HCT116 (cell line): ENCODE data around the gene FAM234B. TPM values are rescaled to one million over a fixed set of nuclear protein-coding genes. Genes with fewer than 3 reads are reported as not detected.

ENCODE experiments used
- ATAC-seq: fragments of 200-7000 bp; cut with Tn5 transposase; 2 replicates; pipeline ENCODE4 v1.9.1; 2020; ENCODE audit warnings: mild to moderate bottlenecking, moderate library complexity
- BruUV-seq: library from RNA; stranded (reverse); fragments of 400-500 nt; replicated peaks from 2 replicates; lab custom pipeline; 2021; lab: Mats Ljungman, UMichigan
- CTCF ChIA-PET: fragments of 300-600 bp; sonication (Branson Sonifier 250); formaldehyde crosslinking; loops from one replicate; lab custom pipeline; 2021; ENCODE audit warnings: antibody characterized with exemption; lab: Charles Lee
- POLR2A ChIA-PET: fragments of 300-600, 350-600 bp; sonication (Branson Sonifier 250); formaldehyde crosslinking; loops from one replicate; lab custom pipeline; 2021; ENCODE audit warnings: antibody characterized with exemption; lab: Charles Lee
- RAD21 ChIA-PET, 2 experiments: fragments of 300-600 bp; sonication (Branson Sonifier 250); formaldehyde crosslinking; loops; one replicate each; lab custom pipeline; 2023; ENCODE audit warnings: low total read pairs in 2 of 2; ENCODE audit not compliant: uncharacterized antibody in 2 of 2, unreplicated experiment in 2 of 2, low non-redundant PET in 1 of 2; lab: Charles Lee
- DNase-seq: peaks from one replicate; pipeline ENCODE4 v3.0.0-alpha.2; 2010; ENCODE audit warnings: low read depth, low spot score
- H2AFZ ChIP-seq: fragments of 200-600 bp; shearing (Covaris generic), sonication (generic); 2 replicates; pipeline ENCODE4 v1.6.1; 2017; ENCODE audit warnings: low read depth, mixed run types, mixed read lengths, antibody characterized with exemption, low read length; ENCODE audit not compliant: poor library complexity, severe bottlenecking
- H3K27ac ChIP-seq: 2 replicates; pipeline ENCODE4 v1.5.1; 2012; ENCODE audit warnings: low read depth, low read length
- H3K27me3 ChIP-seq: fragments of 200-600 bp; sonication (generic); 2 replicates; pipeline ENCODE4 v1.6.1; 2016; ENCODE audit warnings: mixed run types, low read length, mixed read lengths; ENCODE audit not compliant: insufficient read depth
- H3K36me3 ChIP-seq, 2 experiments: fragments of 200-500 bp in 1 of 2; fragments of 200-600 bp in 1 of 2; sonication (Bioruptor generic) in 1 of 2; sonication (generic) in 1 of 2; 2 replicates each; pipeline versions ENCODE4 v1.5.1 to v1.6.1; 2014 to 2016; ENCODE audit warnings: low read length in 2 of 2, inconsistent platforms in 1 of 2, mixed read lengths in 1 of 2, mixed run types in 1 of 2; ENCODE audit not compliant: insufficient read depth in 2 of 2, control insufficient read depth in 1 of 2
- H3K4me1 ChIP-seq, 2 experiments: fragments of 200-600 bp in 1 of 2; sonication (generic) in 1 of 2; 2 replicates each; pipeline versions ENCODE4 v1.5.1 to v1.6.1; 2012 to 2017; ENCODE audit warnings: low read length in 2 of 2, inconsistent platforms in 1 of 2, mild to moderate bottlenecking in 1 of 2, mixed read lengths in 1 of 2, mixed run types in 1 of 2, moderate library complexity in 1 of 2; ENCODE audit not compliant: insufficient read depth in 2 of 2, control insufficient read depth in 1 of 2
- H3K4me2 ChIP-seq: fragments of 200-600 bp; sonication (generic); 2 replicates; pipeline ENCODE4 v1.6.1; 2017; ENCODE audit warnings: mixed run types, low read length, mixed read lengths
- H3K4me3 ChIP-seq, 2 experiments: fragments of 200-600 bp in 1 of 2; sonication (generic) in 1 of 2; replicated peaks in 1 of 2; 2 replicates each; pipeline ENCODE4 v1.5.1; 2011 to 2016; ENCODE audit warnings: low read length in 2 of 2, control low read depth in 1 of 2, low read depth in 1 of 2, mild to moderate bottlenecking in 1 of 2, mixed read lengths in 1 of 2, mixed run types in 1 of 2
- H3K79me2 ChIP-seq: fragments of 200-600 bp; sonication (generic); 2 replicates; pipeline ENCODE4 v1.6.1; 2017; ENCODE audit warnings: mild to moderate bottlenecking, mixed run types, low read length, moderate library complexity, mixed read lengths; ENCODE audit not compliant: insufficient read depth
- H3K9ac ChIP-seq: fragments of 200-600 bp; sonication (generic); 2 replicates; pipeline ENCODE4 v1.6.1; 2016; ENCODE audit warnings: low read length, mixed read lengths
- H3K9me2 ChIP-seq: fragments of 200-600 bp; sonication (generic), shearing (Covaris generic); 2 replicates; pipeline ENCODE4 v1.6.1; 2017; ENCODE audit warnings: mixed run types, mild to moderate bottlenecking, moderate library complexity; ENCODE audit not compliant: insufficient read depth
- H3K9me3 ChIP-seq, 2 experiments: fragments of 200-500 bp in 1 of 2; fragments of 200-600 bp in 1 of 2; sonication (Bioruptor generic) in 1 of 2; sonication (generic) in 1 of 2; 2 replicates each; pipeline ENCODE4 v1.6.1; 2014 to 2017; ENCODE audit warnings: low read length in 2 of 2, mixed read lengths in 2 of 2, inconsistent platforms in 1 of 2, low read depth in 1 of 2, mild to moderate bottlenecking in 1 of 2, mixed run types in 1 of 2, moderate library complexity in 1 of 2; ENCODE audit not compliant: control insufficient read depth in 1 of 2, insufficient read depth in 1 of 2
- H4K20me1 ChIP-seq: fragments of 200-600 bp; sonication (generic), shearing (Covaris generic); 2 replicates; pipeline ENCODE4 v1.6.1; 2017; ENCODE audit warnings: mixed run types, mild to moderate bottlenecking, moderate library complexity; ENCODE audit not compliant: insufficient read depth
- CBX3 ChIP-seq: IDR thresholded peaks from 2 replicates; pipeline ENCODE4 v1.6.1; 2012; ENCODE audit warnings: low read depth
- CEBPB ChIP-seq: IDR thresholded peaks from 2 replicates; pipeline ENCODE4 v1.6.1; 2012; ENCODE audit warnings: low read depth
- EGR1 ChIP-seq: IDR thresholded peaks from 2 replicates; pipeline ENCODE4 v1.6.1; 2012; ENCODE audit warnings: low read depth
- EZH2 ChIP-seq: fragments of 200-600 bp; sonication (generic); IDR thresholded peaks from 2 replicates; pipeline ENCODE4 v1.6.1; 2017; ENCODE audit warnings: antibody characterized with exemption, mixed run types
- JUND ChIP-seq: IDR thresholded peaks from 2 replicates; pipeline ENCODE4 v1.6.1; 2012
- POLR2A ChIP-seq: IDR thresholded peaks from 2 replicates; pipeline ENCODE4 v1.7.0; 2011; ENCODE audit warnings: borderline replicate concordance; ENCODE audit not compliant: insufficient read depth, insufficient read length; ENCODE audit errors: extremely low read depth
- RAD21 ChIP-seq: IDR thresholded peaks from 2 replicates; pipeline ENCODE4 v1.6.1; 2012; ENCODE audit warnings: low read depth, mild to moderate bottlenecking
- SRF ChIP-seq: IDR thresholded peaks from 2 replicates; pipeline ENCODE4 v1.6.1; 2012; ENCODE audit warnings: low read depth
- YY1 ChIP-seq: IDR thresholded peaks from 2 replicates; pipeline ENCODE4 v1.6.1; 2011; ENCODE audit warnings: low read length, low read depth, moderate library complexity, mild to moderate bottlenecking; ENCODE audit not compliant: insufficient replicate concordance; ENCODE audit errors: extremely low read depth
- ZNF274 ChIP-seq: fragments of 200-500 bp; sonication (Bioruptor generic); IDR thresholded peaks from 2 replicates; pipeline ENCODE4 v1.6.1; 2014; ENCODE audit warnings: mild to moderate bottlenecking, low read depth, low read length, inconsistent platforms
- intact Hi-C: fragments of 100-400 bp; cut with micrococcal nuclease; formaldehyde crosslinking; loops from 2 replicates; pipeline ENCODE4 v1.10.0; 2022
- total RNA-seq: library from RNA; stranded (reverse); gene quantifications from one replicate; pipeline ENCODE4 v1.2.1, GENCODE V29; 2021; ENCODE audit not compliant: unreplicated experiment
- TF ChIP-seq, protein P1 (sequence below): IDR thresholded peaks from 2 replicates; pipeline ENCODE4 v1.6.1; 2012
- TF ChIP-seq, protein P2 (sequence below): IDR thresholded peaks from 2 replicates; pipeline ENCODE4 v1.6.1; 2011; ENCODE audit warnings: mild to moderate bottlenecking, low read length, moderate library complexity; ENCODE audit not compliant: insufficient replicate concordance; ENCODE audit errors: extremely low read depth
- TF ChIP-seq, protein P3 (sequence below): IDR thresholded peaks from 2 replicates; pipeline ENCODE4 v1.6.1; 2012

Gene FAM234B
- total RNA-seq, 1 experiment from 2014 or later, result 15.9 TPM

DNA sequence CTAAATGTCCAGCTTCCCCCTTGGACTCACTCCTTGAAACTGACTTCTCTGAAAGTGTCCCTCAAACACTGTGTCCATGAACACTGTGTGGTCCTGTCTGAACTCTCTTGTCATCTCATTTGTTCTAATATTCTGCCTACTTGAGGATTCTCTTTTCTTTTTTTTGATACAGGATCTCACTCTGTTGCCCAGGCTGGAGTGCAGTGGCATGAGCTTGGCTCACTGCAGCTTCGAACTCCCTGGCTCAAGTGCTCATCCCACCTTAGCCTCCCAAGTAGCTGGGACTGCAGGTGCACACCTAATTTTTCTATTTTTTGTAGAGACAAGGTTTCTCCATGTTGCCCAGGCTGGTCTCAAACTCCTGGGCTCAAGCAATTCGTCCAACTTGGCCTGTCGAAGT, 39.2 kb upstream of the FAM234B start (continued):
- TF ChIP-seq, protein P1, sequence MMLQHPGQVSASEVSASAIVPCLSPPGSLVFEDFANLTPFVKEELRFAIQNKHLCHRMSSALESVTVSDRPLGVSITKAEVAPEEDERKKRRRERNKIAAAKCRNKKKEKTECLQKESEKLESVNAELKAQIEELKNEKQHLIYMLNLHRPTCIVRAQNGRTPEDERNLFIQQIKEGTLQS, result no peak
- TF ChIP-seq, protein P2, sequence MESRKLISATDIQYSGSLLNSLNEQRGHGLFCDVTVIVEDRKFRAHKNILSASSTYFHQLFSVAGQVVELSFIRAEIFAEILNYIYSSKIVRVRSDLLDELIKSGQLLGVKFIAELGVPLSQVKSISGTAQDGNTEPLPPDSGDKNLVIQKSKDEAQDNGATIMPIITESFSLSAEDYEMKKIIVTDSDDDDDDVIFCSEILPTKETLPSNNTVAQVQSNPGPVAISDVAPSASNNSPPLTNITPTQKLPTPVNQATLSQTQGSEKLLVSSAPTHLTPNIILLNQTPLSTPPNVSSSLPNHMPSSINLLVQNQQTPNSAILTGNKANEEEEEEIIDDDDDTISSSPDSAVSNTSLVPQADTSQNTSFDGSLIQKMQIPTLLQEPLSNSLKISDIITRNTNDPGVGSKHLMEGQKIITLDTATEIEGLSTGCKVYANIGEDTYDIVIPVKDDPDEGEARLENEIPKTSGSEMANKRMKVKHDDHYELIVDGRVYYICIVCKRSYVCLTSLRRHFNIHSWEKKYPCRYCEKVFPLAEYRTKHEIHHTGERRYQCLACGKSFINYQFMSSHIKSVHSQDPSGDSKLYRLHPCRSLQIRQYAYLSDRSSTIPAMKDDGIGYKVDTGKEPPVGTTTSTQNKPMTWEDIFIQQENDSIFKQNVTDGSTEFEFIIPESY, result no peak
- TF ChIP-seq POLR2A (no peak), CBX3 (no peak)

DNA sequence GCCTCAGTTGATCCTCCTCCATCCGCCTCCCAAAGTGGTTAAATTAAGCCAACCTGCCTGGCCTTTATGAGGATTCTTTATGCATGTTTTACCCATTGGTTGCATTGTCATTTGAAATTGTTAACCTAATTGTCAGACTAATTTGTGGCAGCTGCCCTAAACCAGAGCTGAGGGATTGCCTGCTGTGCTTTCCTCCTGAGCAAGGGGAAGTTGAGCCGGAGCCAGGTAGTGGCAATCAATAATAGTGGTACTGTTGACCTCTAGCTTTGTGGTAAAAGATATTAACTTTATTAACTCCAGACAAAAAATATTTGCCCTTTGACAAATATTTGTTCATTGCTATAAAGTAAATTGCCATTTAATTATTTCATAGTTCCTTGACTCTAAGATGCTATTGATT, 38.5 kb upstream of the FAM234B start:
- ChIA-PET CTCF (no interaction called here), POLR2A (no interaction called here), RAD21 (no interaction called here)
- Histone ChIP-seq H3K4me3 (no peak overlapping the region), H3K27ac (no peak overlapping the region), H3K4me2 (no peak overlapping the region), H4K20me1 (no peaks in the 10 kb centered on the region), H3K27me3 (no peaks in the 10 kb centered on the region), H3K36me3 (0 out of 4 replicates have a peak, but pooled peaks cover 0 to 2% of the 10 kb centered on the region in 2 experiments), H3K79me2 (no peaks in the 10 kb centered on the region), H3K4me1 (peaks cover 17 to 24% of the 10 kb centered on the region in 2 experiments), H3K9me3 (no peaks in the 10 kb centered on the region), H3K9ac (no peak overlapping the region), H2AFZ (no peak overlapping the region), H3K9me2 (no peaks in the 10 kb centered on the region)
- intact Hi-C loops, result no loop called here
- no TSS peak for BruUV-seq
- DNase-seq (no peak), ATAC-seq (no peak)
- TF ChIP-seq, protein P1, result no peak
- TF ChIP-seq EGR1 (no peak), RAD21 (no peak), JUND (no peak), YY1 (no peak), EZH2 (no peak), ZNF274 (no peak), SRF (no peak), CEBPB (no peak)
- TF ChIP-seq, protein P3, sequence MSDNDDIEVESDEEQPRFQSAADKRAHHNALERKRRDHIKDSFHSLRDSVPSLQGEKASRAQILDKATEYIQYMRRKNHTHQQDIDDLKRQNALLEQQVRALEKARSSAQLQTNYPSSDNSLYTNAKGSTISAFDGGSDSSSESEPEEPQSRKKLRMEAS, result no peak
- TF ChIP-seq, protein P2, result no peak
